ENCODE data around the gene MRTO4.
"Not testable (repeated sequence)": the region's sequence is repeated elsewhere in the genome, so short reads cannot be mapped to it uniquely, and the experiment has no call there.

MRTO4 gene

DNA sequence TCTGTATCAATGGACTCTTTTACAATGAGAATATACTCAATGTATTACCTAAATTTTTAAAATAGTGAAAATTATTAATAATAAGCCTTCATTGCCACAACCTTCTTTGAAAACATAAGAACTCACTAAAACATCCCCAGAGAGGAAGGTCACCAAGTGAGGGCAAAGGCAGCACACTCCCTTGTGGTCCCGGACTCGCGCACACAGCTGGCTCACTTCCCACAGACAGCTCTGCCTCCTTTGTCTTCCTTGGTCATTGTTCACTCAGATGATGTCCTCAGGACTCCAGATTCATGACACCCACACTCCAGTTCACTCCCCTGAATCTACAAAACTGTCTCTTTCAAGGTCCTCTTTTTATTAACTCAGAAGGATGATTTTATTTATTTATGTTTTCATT, 22.4 kb upstream of the MRTO4 start:
- no peak for DNase-seq

DNA sequence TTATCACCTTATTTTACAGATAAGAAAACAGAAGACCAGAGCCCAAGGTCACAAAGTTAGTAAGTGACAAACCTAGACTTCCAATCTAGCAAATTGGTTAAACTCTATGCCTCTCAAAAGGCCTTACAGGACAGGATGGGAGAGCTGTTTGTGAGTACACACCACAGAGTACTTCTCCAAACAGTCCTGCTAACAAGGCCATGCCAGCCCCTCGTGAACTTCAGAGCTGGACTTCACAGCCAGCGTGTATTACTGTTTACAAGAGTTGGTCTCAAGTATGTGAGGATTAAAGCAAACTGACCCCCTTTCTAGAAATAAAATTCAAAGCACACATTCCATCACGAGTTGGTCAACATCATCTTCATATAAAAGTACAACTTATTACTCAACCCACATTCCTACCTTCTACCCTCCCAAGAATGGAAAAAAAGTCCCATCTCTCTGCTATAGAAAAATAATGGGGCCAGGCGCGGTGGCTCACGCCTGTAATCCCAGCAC, 21.7 kb upstream of the MRTO4 start:
- no peak for DNase-seq

DNA sequence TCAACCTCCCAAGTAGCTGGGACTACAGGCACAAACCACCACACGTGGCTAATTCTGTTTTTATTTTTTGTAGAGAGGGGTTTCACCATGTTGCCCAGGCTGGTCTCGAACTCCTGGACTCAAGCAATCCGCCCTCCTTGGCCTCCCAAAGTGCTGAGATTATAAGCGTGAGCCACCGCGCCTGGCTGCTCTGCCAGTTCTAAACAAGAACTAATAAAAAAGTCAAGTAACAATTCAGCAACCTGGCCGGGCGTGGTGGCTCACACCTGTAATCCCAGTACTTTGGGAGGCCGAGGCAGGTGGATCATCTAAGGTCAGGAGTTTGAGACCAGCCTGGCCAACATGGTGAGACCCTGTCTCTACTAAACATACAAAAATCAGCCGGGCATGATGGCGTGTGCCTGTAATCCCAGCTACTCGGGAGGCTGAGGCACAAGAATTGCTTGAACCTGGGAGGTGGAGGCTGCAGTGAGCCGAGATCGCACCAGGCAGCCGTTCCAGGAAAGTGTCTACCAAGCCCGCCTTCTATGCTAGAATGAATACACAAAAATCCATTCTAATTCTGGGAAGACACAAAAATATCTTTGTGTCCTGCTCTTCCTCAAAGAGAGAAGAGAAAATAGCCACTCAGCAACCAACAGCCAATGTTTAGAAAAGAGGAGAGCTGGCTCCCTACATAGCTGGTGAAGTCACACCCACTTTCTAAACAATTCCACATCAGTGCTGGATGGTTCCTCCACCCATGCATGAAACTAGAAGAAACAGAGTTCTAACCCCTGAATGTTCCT, 19.7 kb upstream of the MRTO4 start:
- DNase-seq: not testable (repeated sequence)

DNA sequence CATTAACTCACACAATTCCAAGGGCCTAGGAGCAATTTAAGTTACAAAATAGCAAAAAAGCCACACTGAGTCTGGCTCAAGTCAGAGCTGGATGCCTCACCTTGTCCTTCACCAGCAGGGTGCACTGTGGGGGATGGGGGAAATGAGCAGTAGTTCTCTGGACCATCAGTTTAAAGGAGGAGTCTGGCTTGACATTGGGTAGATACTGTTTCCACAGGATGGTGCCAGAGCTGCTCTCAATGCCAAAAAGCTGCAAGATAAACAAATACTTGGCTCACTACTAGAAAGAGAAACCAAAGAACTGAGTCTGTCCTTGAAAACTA, 19.1 kb upstream of the MRTO4 start:
- no peak for DNase-seq

DNA sequence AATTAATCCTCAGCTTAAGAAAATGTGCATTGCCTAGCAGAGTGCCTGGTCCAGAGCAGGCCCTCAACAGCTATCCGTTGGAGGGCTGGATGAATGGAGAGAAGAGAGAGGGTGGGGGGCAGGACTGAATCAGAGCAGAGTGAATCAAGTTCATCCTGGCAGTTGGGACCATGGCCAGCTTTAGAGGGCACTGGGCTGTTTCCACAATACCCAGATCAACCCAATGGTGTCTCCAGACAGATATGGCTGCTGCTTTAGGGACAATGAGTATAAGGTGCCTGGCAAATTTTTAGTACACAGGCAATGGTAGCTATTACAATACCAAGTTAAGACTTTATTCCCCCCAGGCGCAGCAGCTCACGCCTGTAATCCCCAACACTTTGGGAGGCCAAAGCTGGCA, 17.4 kb upstream of the MRTO4 start:
- DNase-seq: no peak

DNA sequence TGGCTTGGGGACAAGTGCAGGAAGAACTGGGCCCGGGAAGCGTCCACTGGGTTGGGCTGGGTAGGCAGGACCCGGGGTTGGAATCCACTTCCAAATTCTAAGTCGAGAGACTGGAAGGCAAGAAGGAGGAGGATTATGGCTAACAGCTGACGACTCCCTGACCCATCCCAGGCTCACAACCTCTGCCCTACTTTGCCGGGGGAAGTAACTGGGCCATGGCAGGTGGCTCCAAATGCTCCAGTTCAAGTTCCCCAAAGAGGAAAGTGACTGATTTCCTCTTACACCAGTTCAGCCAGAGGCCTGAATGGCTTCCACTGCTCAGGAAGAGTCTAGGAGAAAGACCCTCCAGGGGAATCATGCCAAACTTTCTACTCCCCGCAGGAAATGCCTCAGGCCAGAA, 11.7 kb upstream of the MRTO4 start:
- DNase-seq: no peak

DNA sequence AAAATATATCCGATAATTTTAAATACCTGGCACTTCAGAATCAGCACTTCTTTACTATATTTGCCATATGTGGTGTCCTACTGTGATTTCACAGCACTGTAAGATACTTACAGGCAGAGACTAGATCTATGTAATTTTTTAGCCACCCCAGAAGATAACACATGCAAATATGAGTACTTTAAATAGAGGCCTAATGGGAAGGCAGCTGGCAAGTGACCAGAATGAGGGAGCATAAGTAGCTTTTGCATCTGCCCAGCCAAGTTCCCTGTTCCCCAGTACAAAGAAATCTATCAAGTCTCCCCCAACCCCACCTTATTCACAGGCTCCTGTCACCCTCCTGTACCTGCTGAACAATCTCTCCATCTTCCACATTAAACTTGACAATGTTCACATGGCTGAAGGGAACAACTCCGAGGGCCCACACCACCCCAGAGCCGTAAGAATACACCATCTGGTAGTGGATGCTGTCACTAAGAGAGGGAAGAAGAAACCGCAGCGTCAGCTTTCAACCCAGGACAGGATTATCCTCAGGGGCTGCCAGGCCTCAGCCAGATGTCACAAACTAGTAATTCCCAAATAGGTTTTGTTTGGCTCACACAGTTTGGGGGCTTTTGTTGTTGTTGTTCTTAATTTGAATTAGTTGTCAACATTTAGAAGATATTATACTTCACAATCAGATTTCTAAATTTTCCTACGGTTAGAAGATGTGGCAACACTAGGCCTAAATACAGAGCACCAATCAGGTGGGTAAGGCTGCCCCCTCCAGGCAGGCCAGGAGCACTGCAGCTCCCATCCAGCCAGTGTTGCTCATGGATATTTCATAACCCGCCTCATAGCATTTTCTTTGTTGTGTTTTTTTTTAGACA, 10.7 kb upstream of the MRTO4 start:
- DNase-seq: peak; percentile 5

DNA sequence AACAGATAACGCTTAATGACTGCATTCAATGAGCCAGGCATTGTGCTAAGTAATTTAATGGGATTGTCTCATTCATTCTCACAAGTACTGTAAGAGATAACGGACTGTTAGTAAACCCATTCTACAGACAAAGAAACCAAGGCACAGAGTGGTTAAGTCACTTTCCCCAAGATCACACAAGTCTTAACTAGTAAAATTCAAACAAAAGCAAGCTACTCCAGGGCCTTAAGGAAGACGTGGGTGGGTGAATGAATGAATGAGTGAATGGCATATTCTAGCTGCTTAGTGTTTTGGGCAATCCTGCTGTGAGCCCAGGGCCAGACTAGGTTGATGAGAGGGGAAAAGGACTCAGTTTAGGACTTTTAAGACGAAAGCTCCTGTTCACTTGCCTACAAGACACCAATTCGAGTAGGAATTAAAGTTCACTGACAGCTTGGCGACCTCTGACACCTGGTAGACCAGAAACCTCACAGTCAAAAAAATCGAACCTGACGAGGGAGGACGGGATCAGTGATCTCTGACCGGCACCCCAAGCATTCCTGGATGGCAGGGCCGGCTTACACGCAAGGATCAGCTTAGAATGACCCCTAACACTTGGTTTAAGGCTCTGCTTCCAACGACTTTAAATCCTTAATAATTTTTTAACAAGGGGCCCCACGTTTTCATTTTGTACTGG, 838 bp upstream of the MRTO4 start:
- no peak for DNase-seq

DNA sequence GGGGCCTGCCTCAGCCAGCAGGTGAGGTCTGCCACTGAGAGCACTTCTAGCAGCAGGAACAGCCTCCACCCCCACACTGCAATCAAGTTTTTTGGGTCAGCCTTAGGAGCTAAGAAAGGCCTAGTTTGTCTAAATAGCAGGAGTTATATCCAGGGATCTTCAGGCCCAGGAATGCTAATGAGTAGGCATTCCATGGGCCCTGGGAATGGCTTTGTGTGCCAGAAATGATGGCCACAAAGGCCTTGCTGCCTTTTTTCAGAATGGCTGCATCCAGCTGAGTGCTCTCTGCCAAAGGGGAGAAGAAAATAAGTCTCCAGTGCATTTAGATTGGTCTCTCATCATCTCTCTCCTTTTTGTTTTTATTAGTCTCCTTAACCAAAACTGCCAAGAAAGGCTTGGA, 2.8 kb downstream of the MRTO4 start:
- no peak for DNase-seq

DNA sequence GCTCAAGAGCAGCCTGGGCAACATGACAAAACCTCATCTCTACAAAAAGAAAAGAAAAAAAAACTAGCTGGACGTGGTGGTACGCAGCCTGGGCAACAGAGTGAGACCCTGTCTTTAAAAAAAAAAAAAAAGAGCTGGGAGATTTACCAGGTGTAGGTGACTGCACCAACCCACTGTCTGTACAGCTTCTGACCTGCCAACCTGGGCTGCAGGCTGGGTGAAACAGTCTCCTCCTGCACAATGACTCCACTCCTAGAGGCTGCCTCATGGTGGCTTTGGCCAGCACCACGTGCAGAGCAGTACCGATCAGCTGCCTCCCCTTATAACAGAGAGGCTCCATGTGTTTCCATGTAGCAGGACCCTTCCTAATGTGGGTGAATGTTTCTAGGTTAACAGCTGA, 3.7 kb downstream of the MRTO4 start:
- no peak for DNase-seq

DNA sequence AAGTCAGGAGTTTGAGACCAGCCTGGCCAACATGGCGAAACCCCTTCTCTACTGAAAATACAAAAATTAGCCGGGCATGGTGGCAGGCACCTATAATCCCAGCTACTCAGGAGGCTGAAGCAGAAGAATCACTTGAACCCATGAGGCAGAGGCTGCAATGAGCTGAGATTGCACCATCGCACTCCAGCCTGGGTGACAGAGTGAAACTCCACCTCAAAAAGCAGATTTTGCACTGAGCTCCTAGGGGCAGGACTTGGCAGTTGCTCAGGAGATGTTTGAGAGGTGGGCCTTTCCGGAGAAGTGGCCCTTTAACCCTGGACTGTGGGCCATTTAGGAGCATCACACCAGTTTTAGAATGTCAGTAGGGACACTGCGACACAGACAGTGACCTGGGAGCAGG, 4.7 kb downstream of the MRTO4 start:
- not testable (repeated sequence) for DNase-seq

DNA sequence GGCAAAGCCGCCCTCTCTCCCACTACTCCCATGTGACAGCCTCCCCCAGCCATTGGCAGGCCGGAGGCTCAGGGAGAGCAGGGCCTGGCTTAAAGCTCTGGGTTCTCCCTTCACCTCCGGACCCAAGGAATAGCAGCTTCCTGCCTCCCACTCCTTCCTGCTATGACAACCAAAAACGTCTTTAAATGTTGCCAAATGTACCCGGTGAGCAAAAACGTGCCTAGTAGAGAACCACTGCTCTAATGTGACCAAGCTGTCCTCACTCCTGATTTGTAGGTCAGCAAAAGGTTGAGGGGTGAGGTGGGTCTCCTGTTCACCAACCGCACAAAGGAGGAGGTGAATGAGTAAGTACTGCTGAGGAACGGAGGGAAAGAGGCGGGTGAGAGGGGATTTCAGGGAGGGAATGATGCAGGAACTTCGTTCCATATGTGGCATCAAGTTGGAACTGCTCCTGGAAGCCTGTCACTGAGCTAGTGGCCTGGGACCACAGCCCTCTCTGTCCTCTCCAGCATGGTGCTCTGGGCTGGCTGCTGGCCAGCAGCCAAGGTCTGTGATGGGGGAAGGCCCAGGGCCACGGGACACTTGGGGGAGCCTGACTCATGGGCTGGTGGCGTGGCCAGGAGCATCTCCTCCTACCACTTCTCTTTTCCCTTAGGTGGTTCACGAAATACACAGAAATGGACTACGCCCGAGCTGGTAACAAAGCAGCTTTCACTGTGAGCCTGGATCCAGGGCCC, 5.7 kb downstream of the MRTO4 start:
- DNase-seq: no peak

DNA sequence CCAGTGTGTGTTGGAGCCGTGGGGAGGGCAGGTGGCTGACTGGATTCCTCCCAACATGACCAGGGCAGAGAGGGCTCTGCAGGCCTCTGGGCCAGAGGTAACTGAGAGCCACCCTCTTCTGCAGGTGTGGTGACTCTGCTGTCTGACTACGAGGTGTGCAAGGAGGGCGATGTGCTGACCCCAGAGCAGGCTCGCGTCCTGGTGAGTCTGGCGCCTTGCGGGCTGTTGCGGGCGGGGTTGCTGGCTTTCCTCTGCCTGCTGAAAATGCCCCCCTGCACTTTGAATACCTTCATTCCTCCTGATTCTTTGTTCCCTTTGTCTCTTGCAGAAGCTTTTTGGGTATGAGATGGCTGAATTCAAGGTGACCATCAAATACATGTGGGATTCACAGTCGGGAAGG, 6.7 kb downstream of the MRTO4 start:
- DNase-seq: no peak

DNA sequence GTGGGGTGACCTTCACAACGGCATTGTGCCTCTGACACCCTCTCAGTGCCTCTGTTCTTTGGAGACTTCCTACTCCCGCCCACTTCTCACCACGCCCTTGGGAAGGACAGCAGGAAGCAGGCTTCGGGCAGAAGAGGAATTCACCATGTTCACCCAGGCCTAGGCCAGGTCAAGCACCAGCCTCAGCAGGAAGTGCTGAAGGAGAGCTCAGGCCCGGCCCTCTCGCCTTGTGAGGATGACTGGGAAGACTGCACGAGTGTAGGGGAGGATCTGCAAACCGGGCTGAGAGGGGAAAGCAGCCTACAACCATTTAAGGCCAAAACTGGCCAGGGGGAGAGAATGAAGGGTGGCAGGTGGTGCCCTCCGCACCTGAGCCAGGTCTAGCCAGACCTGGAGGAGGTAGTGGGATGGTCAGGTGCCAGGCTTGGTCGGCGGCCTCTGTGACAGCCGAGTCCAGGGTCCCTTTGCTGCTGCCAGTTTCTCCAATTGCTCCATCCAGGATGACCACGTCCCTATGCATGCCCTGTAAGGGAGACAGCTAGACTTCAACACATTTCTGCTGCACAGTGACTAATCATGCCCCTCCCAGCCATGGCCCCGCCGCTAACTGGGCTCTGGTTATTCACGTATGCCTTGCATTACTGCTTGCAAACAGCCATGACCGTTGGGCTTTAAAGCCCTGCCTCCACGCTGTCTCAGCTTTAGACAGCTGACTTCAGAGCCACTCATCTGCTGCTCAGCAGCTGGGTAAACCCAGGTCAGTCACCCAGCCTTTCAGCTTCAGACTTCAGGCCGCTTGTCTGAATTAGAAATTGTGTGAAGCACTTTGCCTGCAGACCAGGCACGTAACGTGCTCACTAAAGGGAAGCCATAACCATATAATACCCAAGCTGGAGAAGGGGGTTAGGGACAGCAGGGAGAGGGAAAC, 8.9 kb downstream of the MRTO4 start:
- DNase-seq: peak; percentile 96

DNA sequence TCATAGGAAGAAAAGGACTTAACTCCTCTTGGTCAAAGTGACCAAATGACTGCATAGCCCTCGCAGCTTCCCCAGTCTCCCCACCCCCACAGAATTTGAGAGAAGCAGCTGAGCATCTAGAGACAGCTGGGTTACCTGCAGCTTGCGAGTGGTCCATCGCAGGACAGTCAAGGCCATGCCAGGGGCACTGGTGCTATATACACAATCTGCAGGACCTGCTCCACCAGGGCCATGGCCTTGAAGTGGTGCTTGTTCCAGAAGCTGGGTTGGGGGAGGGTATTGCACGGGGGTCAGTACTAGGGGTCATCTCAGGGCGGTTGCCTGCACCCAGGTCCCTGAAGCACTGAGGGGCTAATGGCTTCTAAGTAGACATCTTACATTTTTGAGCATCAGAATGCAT, 10.4 kb downstream of the MRTO4 start:
- no peak for DNase-seq

DNA sequence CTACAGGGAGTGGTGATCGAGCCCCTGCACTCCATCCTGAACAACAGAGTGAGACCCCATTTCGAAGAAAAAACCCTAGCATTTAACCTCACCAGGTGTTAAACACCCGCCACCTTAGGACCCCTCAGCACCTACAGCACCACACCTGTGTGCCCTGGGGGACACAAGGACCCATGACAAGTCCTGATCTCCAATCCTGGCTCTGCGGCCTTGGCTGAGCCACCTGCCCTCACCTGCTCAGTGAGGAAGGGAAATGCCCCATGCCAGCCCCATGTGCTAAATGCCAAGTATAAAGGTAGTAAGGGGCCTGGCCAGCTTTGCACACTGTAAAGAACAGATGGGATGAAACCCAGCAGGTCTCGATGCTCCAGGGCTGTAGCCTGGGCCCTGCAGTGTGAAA, 11.1 kb downstream of the MRTO4 start:
- no peak for DNase-seq

DNA sequence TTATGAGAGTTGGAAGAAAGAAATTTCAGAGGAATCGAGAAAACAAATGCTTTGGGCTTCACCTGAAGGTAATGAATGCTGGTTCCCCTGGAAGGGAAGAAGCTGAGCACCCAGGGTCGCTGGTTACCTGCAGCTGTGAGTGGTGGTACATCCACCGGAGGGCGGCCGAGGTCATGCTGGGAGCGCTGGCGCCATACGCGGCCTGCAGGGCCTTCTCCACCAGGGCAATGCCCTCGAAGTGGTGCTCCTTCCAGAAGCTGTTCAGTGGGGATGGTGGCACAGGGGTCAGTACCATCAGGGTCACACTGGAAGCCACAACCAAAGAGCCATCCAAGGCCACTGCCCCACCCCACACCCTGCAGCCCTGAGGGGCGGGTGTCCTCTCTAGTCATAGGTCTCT, 16.8 kb downstream of the MRTO4 start:
- DNase-seq: no peak

DNA sequence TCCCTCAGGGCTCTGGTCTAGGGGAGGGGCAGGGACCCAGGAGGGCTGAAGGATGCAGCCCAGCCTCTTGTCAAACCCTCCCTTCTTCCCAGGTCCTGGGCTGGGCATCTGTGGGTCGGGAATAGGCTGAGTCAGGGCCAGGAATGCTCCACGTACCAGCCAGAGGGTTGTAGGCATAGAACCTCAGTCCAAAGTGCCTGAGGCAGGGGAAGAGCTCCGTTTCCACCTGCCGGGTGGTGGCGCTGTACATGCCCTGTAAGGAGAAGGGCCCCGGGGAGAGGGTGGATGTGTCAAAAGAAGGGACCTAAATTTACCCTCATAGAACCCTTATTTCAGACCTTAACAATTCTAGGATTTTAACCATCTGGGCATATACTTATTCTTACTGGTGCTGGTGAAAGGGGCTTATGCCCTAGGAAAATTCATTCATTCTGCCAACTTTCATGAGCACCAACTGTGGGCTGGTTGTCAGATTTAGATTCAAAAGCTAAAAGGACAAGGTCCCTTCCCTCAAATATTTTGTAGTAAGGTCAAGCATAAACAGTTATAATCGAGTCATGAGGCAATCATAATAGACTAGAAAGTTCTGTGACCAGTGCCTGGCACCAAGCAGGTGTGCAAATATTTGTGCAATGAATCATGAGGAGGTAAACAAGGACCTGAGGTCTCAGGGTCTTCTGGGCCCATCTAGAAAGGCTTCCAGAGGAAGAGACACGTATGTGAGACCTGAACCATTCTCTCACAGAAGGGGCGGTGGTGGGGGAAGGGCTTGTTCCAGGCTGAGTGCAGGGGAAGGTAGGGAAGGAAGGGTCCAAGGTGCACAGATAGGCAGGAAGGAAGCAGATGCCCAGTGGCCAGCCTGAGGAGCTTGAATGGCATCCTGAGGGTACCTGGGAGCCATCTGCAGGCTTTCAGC, 18.1 kb downstream of the MRTO4 start:
- not testable (repeated sequence) for DNase-seq

DNA sequence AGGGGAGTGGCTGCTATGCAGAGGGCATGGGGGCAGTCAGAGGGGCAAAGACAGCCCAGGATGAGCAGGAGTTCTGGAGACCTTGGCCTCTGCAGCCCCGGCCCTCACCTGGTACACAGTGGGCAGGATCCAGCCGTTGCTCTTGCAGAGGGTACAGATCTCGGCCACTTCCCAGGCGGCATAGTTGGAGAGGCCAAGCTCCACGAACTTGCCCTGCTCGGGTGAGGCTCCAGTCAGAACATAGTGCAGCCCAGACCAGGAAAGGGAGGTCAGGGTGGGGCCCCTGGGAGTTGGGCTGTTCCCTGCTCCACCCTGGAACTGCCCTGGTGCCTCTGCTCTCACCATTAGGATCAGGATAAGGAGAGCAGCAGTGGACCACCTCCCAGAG, 18.7 kb downstream of the MRTO4 start:
- DNase-seq: not testable (repeated sequence)

DNA sequence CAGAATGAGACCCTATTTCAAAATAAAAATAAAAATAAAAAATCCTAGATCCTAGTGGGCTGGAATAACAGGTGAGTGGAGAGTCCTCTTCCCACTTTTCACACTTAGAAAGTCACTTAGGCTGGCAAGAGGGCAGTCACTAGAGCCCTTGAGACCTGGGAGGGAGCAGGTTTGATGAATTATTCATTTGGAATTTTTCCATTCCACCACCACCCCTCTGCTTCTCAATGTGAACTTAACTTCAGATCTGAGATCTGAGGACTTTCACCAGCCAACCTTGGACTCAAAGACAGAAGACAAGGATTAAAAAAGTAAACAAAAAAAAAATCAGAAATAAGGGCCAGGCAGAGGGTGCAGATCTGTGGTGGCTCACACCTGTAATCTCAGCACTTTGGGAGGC, 20.5 kb downstream of the MRTO4 start:
- DNase-seq: no peak

All from amniotic stem cell (primary cell).